K562 (cell line): ENCODE data around the gene CCT5. TPM values are rescaled to one million over a fixed set of nuclear protein-coding genes. Genes with fewer than 3 reads are reported as not detected.

Source experiments
- DDX20 ChIP-seq: fragments of 450-650 bp; IDR thresholded peaks from 2 replicates; pipeline ENCODE4 v1.6.1; 2016; ENCODE audit warnings: missing genetic modification characterization, low read depth, mild to moderate bottlenecking, missing compliant biosample characterization, moderate library complexity
- DIDO1 ChIP-seq: fragments of 450-650 bp; IDR thresholded peaks from 2 replicates; pipeline ENCODE4 v1.6.1; 2016; ENCODE audit warnings: low read depth, missing biosample characterization, missing genetic modification characterization
- FOXA3 ChIP-seq, 2 experiments: fragments of 450-650 bp in 1 of 2; sonication (generic) in 1 of 2; formaldehyde crosslinking; IDR thresholded peaks in 1 of 2; conservative IDR thresholded peaks in 1 of 2; 2 replicates each; pipeline versions ENCODE4 v1.4.0 to v1.8.0; 2020 to 2022; ENCODE audit warnings: mild to moderate bottlenecking in 2 of 2, missing genetic modification reagents in 1 of 2
- HMG20A ChIP-seq: fragments of 450-650 bp; formaldehyde crosslinking; conservative IDR thresholded peaks from 2 replicates; pipeline ENCODE4 v1.4.0; 2020; ENCODE audit warnings: mild to moderate bottlenecking, mixed read lengths
- HNRNPLL ChIP-seq: fragments of 200-400 bp; formaldehyde crosslinking; IDR thresholded peaks from 2 replicates; pipeline ENCODE4 v1.6.1; 2017; ENCODE audit warnings: low read length, low read depth, mild to moderate bottlenecking; ENCODE audit not compliant: poor library complexity, severe bottlenecking
- PRDM10 ChIP-seq: fragments of 450-650 bp; IDR thresholded peaks from 2 replicates; pipeline ENCODE4 v1.6.1; 2018; ENCODE audit not compliant: partially characterized antibody
- TBL1XR1 ChIP-seq, 2 experiments: IDR thresholded peaks; 2 replicates each; pipeline ENCODE4 v1.6.1; 2012; ENCODE audit warnings: improper control_type of control experiment in 2 of 2, low read length in 2 of 2, mild to moderate bottlenecking in 1 of 2
- ZNF224 ChIP-seq: sonication (generic); formaldehyde crosslinking; IDR thresholded peaks from 2 replicates; pipeline ENCODE4 v1.8.0; 2022; ENCODE audit warnings: mild to moderate bottlenecking, missing genetic modification reagents
- ZNF23 ChIP-seq: fragments of 250-450 bp; sonication (Bioruptor Pico); IDR thresholded peaks from 2 replicates; pipeline ENCODE4 v1.4.0; 2020; ENCODE audit warnings: mild to moderate bottlenecking
- ZNF668 ChIP-seq: fragments of 250-450 bp; sonication (Bioruptor Pico); IDR thresholded peaks from 2 replicates; pipeline ENCODE4 v1.8.0; 2022; ENCODE audit warnings: mild to moderate bottlenecking, inconsistent platforms
- ZNF76 ChIP-seq: fragments of 250-450 bp; sonication (Bioruptor Pico); IDR thresholded peaks from 2 replicates; pipeline ENCODE4 v1.4.0; 2020; ENCODE audit warnings: mild to moderate bottlenecking, moderate library complexity, borderline replicate concordance
- polyA plus RNA-seq, 8 experiments: library from polyadenylated mRNA; depleted of rRNA in 4 of 8; stranded (reverse) in 5 of 8; unstranded in 3 of 8; fragments of >200 nt; fragmentation: Nextera tagmentation in 2 of 8; fragmentation: Illumina TruSeq in 1 of 8; extraction: Ambion mirVana in 2 of 8; extraction: Trizol in 1 of 8; gene quantifications; 2 replicates each; pipeline versions ENCODE4 v1.2.1 to v1.2.3, GENCODE V29; 2011 to 2014; ENCODE audit warnings: inconsistent platforms in 1 of 8, missing spikeins in 1 of 8
- total RNA-seq, 7 experiments: library from RNA; depleted of rRNA in 6 of 7; stranded (reverse); fragments of >200 nt in 6 of 7; fragmentation: Illumina TruSeq in 2 of 7; extraction: Trizol in 2 of 7; gene quantifications; 2 replicates each; pipeline versions ENCODE4 v1.2.1 to v1.2.3, GENCODE V29; 2011 to 2021; ENCODE audit warnings: low replicate concordance in 1 of 7
- TF ChIP-seq, protein P1 (sequence below): fragments of 450-650 bp; IDR thresholded peaks from 2 replicates; pipeline ENCODE4 v1.6.1; 2016; ENCODE audit warnings: mild to moderate bottlenecking
- TF ChIP-seq, protein P2 (sequence below): fragments of 150-350 bp; IDR thresholded peaks from 2 replicates; pipeline ENCODE4 v1.6.1; 2014; ENCODE audit warnings: low read depth, mild to moderate bottlenecking, low read length, borderline replicate concordance
- TF ChIP-seq, protein P3 (sequence below): fragments of 250-450 bp; sonication (Bioruptor Pico); IDR thresholded peaks from 2 replicates; pipeline ENCODE4 v1.5.0; 2021
- TF ChIP-seq, protein P4 (sequence below): fragments of 450-650 bp; IDR thresholded peaks from one replicate; pipeline ENCODE4 v1.6.1; 2018; ENCODE audit warnings: mild to moderate bottlenecking, moderate library complexity; ENCODE audit not compliant: partially characterized antibody

The CCT5 gene
- total and polyA plus RNA-seq, 9 of the 15 experiments (the other 6 are each of a cell fraction or from before 2014, with no cell fraction given) = 782 to 1,606 (median 1,153) TPM

DNA sequence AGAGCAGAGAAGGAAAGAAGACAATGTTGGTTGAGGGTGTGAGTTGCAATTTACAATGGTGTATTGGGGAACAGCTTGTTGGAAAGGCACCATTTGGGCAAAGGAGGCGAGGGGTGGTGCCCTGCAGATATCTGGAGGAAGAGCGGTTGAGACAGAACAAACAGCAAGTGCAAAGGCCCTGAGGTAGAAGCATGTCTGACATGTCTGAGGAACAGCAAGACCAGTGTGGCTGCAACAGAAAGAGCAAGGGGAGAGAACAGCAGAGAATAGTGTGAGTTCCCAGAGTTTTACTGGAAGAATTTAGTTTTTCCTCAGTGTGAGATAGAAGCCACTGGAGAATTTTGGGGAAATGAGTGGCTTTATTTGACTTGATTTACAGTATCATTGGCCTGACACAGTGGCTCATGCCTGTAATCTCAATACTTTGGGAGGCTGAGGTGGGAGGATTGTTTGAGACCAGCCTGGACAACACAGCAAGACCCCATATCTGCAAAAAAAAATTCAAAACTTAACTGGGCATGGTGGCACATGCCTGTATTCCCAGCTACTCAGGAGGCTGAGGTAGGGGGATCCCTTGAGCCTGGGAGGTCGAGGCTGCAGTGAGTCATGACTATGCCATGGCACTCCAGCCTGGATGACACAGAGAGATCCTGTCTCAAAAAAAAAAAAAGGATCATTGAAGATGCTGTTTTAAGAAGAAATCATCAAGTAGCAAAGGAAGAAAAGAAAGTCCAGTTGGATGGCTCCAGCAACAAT lies 44.0 kb downstream of the CCT5 start (continued):
- TF ChIP-seq DDX20 (tag) (no peak), HNRNPLL (no peak), ZNF668 (CRISPR knock-in tag) (no peak), ZNF224 (CRISPR knock-in tag) (no peak), TBL1XR1 (IDR thresholded peaks at IDR 0.05; ENCODE audit: low read length in 2 of 2) (no peak), DIDO1 (tag) (no peak), FOXA3 (CRISPR knock-in tag; conservative IDR thresholded peaks at IDR 0.05 in 1 of 2, IDR thresholded peaks at IDR 0.05 in 1 of 2) (no peak), ZNF23 (CRISPR knock-in tag) (no peak), ZNF76 (0 out of 2 replicates have a peak, but pooled peaks have one; percentile 8), PRDM10 (no peak), HMG20A (CRISPR knock-in tag) (no peak)
- TF ChIP-seq, protein P1, sequence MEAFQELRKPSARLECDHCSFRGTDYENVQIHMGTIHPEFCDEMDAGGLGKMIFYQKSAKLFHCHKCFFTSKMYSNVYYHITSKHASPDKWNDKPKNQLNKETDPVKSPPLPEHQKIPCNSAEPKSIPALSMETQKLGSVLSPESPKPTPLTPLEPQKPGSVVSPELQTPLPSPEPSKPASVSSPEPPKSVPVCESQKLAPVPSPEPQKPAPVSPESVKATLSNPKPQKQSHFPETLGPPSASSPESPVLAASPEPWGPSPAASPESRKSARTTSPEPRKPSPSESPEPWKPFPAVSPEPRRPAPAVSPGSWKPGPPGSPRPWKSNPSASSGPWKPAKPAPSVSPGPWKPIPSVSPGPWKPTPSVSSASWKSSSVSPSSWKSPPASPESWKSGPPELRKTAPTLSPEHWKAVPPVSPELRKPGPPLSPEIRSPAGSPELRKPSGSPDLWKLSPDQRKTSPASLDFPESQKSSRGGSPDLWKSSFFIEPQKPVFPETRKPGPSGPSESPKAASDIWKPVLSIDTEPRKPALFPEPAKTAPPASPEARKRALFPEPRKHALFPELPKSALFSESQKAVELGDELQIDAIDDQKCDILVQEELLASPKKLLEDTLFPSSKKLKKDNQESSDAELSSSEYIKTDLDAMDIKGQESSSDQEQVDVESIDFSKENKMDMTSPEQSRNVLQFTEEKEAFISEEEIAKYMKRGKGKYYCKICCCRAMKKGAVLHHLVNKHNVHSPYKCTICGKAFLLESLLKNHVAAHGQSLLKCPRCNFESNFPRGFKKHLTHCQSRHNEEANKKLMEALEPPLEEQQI = no peak
- TF ChIP-seq, protein P2, sequence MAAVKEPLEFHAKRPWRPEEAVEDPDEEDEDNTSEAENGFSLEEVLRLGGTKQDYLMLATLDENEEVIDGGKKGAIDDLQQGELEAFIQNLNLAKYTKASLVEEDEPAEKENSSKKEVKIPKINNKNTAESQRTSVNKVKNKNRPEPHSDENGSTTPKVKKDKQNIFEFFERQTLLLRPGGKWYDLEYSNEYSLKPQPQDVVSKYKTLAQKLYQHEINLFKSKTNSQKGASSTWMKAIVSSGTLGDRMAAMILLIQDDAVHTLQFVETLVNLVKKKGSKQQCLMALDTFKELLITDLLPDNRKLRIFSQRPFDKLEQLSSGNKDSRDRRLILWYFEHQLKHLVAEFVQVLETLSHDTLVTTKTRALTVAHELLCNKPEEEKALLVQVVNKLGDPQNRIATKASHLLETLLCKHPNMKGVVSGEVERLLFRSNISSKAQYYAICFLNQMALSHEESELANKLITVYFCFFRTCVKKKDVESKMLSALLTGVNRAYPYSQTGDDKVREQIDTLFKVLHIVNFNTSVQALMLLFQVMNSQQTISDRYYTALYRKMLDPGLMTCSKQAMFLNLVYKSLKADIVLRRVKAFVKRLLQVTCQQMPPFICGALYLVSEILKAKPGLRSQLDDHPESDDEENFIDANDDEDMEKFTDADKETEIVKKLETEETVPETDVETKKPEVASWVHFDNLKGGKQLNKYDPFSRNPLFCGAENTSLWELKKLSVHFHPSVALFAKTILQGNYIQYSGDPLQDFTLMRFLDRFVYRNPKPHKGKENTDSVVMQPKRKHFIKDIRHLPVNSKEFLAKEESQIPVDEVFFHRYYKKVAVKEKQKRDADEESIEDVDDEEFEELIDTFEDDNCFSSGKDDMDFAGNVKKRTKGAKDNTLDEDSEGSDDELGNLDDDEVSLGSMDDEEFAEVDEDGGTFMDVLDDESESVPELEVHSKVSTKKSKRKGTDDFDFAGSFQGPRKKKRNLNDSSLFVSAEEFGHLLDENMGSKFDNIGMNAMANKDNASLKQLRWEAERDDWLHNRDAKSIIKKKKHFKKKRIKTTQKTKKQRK = no peak
- TF ChIP-seq, protein P3, sequence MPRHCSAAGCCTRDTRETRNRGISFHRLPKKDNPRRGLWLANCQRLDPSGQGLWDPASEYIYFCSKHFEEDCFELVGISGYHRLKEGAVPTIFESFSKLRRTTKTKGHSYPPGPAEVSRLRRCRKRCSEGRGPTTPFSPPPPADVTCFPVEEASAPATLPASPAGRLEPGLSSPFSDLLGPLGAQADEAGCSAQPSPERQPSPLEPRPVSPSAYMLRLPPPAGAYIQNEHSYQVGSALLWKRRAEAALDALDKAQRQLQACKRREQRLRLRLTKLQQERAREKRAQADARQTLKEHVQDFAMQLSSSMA = no peak
- TF ChIP-seq, protein P4, sequence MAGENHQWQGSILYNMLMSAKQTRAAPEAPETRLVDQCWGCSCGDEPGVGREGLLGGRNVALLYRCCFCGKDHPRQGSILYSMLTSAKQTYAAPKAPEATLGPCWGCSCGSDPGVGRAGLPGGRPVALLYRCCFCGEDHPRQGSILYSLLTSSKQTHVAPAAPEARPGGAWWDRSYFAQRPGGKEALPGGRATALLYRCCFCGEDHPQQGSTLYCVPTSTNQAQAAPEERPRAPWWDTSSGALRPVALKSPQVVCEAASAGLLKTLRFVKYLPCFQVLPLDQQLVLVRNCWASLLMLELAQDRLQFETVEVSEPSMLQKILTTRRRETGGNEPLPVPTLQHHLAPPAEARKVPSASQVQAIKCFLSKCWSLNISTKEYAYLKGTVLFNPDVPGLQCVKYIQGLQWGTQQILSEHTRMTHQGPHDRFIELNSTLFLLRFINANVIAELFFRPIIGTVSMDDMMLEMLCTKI = no peak
